Panc1 (cell line): ENCODE results near the gene OMP. TPM values are rescaled to one million over a fixed set of nuclear protein-coding genes. Genes with fewer than 3 reads are reported as not detected.

Source experiments
- ATAC-seq: fragments of 200-7000 bp; cut with Tn5 transposase; 2 replicates; pipeline ENCODE4 v1.9.1; 2020; ENCODE audit warnings: mild to moderate bottlenecking, moderate library complexity
- BruUV-seq: library from RNA; stranded (reverse); fragments of 400-500 nt; replicated peaks from 2 replicates; lab custom pipeline; 2021; lab: Mats Ljungman, UMichigan
- CTCF ChIA-PET: fragments of 300-600 bp; sonication (Branson Sonifier 250); formaldehyde crosslinking; loops from one replicate; lab custom pipeline; 2022; ENCODE audit warnings: antibody characterized with exemption; lab: Charles Lee
- POLR2A ChIA-PET: fragments of 300-600 bp; sonication (Branson Sonifier 250); formaldehyde crosslinking; loops from one replicate; lab custom pipeline; 2022; ENCODE audit warnings: antibody characterized with exemption; lab: Charles Lee
- DNase-seq: peaks from one replicate; pipeline ENCODE4 v3.0.0-alpha.2; 2010; ENCODE audit warnings: low read depth, low spot score
- H3K27ac ChIP-seq: 2 replicates; pipeline ENCODE4 v1.5.1; 2011; ENCODE audit warnings: mild to moderate bottlenecking, low read length, inconsistent platforms
- H3K27me3 ChIP-seq: fragments of 200-500 bp; sonication (Bioruptor generic); 2 replicates; pipeline ENCODE4 v1.6.0; 2014; ENCODE audit warnings: low read length, inconsistent platforms; ENCODE audit not compliant: control insufficient read depth, insufficient read depth
- H3K36me3 ChIP-seq: fragments of 200-500 bp; sonication (Bioruptor generic); 2 replicates; pipeline ENCODE4 v1.5.1; 2014; ENCODE audit warnings: inconsistent platforms, mild to moderate bottlenecking, low read length, moderate library complexity; ENCODE audit not compliant: control insufficient read depth, insufficient read depth
- H3K4me1 ChIP-seq: 2 replicates; pipeline ENCODE4 v1.5.1; 2011; ENCODE audit warnings: inconsistent platforms, mild to moderate bottlenecking, low read length, moderate library complexity; ENCODE audit not compliant: control insufficient read depth, insufficient read depth
- H3K4me3 ChIP-seq, 2 experiments: 2 replicates each; pipeline ENCODE4 v1.5.1; 2011 to 2012; ENCODE audit warnings: low read depth in 2 of 2, low read length in 2 of 2, mild to moderate bottlenecking in 2 of 2, inconsistent platforms in 1 of 2, moderate library complexity in 1 of 2
- H3K9me3 ChIP-seq: fragments of 200-500 bp; sonication (Bioruptor generic); 2 replicates; pipeline ENCODE4 v1.5.1; 2014; ENCODE audit warnings: low read depth, mild to moderate bottlenecking, inconsistent platforms, low read length, moderate library complexity; ENCODE audit not compliant: control insufficient read depth, insufficient read depth
- CTCF ChIP-seq: fragments of 450-650 bp; IDR thresholded peaks from 2 replicates; pipeline ENCODE4 v1.5.1; 2017; ENCODE audit warnings: mild to moderate bottlenecking
- POLR2AphosphoS5 ChIP-seq: IDR thresholded peaks from 2 replicates; pipeline ENCODE4 v1.6.1; 2012; ENCODE audit warnings: mild to moderate bottlenecking, low read depth, low read length, moderate library complexity
- REST ChIP-seq, 2 experiments: IDR thresholded peaks; 2 replicates each; pipeline ENCODE4 v1.6.1; 2011 to 2012; ENCODE audit warnings: low read depth in 2 of 2, control low read depth in 1 of 2, low read length in 1 of 2, mild to moderate bottlenecking in 1 of 2, moderate library complexity in 1 of 2; ENCODE audit not compliant: insufficient read depth in 1 of 2
- SIN3A ChIP-seq: IDR thresholded peaks from 2 replicates; pipeline ENCODE4 v1.6.1; 2012; ENCODE audit warnings: low read depth, mild to moderate bottlenecking, low read length, moderate library complexity, borderline replicate concordance; ENCODE audit not compliant: insufficient read depth
- TCF7L2 ChIP-seq: IDR thresholded peaks from 2 replicates; pipeline ENCODE4 v1.6.1; 2011; ENCODE audit warnings: mild to moderate bottlenecking, low read depth, low read length, inconsistent platforms
- in situ Hi-C: cut with HindIII; loops from 2 replicates; pipeline ENCODE4 v1.10.0; 2016; ENCODE audit warnings: low sequenced_read_pairs, low pct_unique_long_range_greater_than_20kb
- intact Hi-C: fragments of 100-400 bp; cut with micrococcal nuclease; formaldehyde crosslinking; loops from one replicate; pipeline ENCODE4 v1.10.0; 2022; ENCODE audit not compliant: unreplicated experiment
- total RNA-seq: library from RNA; stranded (reverse); gene quantifications from one replicate; pipeline ENCODE4 v1.2.1, GENCODE V29; 2021; ENCODE audit not compliant: unreplicated experiment

Gene OMP
- total RNA-seq, 1 experiment from 2014 or later, result 1.5 TPM

GRCh38 chr11:77151804-77152509 is 49.3 kb downstream of the OMP start:
- intact Hi-C loops (no loop called here), in situ Hi-C loops (no loop called here)
- Histone ChIP-seq H3K4me3 (no peak overlapping the region), H3K4me1 (no peaks in the 10 kb centered on the region), H3K27me3 (no peaks in the 10 kb centered on the region), H3K27ac (no peak overlapping the region), H3K9me3 (no peaks in the 10 kb centered on the region), H3K36me3 (no peaks in the 10 kb centered on the region)
- DNase-seq (no peak), ATAC-seq (no peak)
- POLR2A ChIA-PET, result no interaction called here
- no TSS peak for BruUV-seq
- TF ChIP-seq POLR2AphosphoS5, result no peak
- TF ChIP-seq SIN3A, result no peak
- no peak for TF ChIP-seq CTCF
- TF ChIP-seq TCF7L2, result no peak
- TF ChIP-seq REST (IDR thresholded peaks at IDR 0.05; ENCODE audit: insufficient read depth in 1 of 2, low read depth in 2 of 2, low read length in 1 of 2), result no peak
- CTCF ChIA-PET, result no interaction called here

- H3K4me1 ChIP-seq, result no peaks in the 10 kb centered on the region
- no peaks in the 10 kb centered on the region for H3K36me3 ChIP-seq
- no peaks in the 10 kb centered on the region for H3K9me3 ChIP-seq
- H3K27me3 ChIP-seq, result no peaks in the 10 kb centered on the region
- DNase-seq, result no peak
- in situ Hi-C loops (no loop called here), intact Hi-C loops (no loop called here)
- TF ChIP-seq REST (IDR thresholded peaks at IDR 0.05; ENCODE audit: insufficient read depth in 1 of 2, low read depth in 2 of 2, low read length in 1 of 2), result no peak
- TF ChIP-seq SIN3A, result no peak
- TF ChIP-seq TCF7L2, result no peak
- no peak for TF ChIP-seq CTCF
- TF ChIP-seq POLR2AphosphoS5, result no peak
- BruUV-seq, result no TSS peak
- ChIA-PET POLR2A (no interaction called here), CTCF (interaction anchor here (0.7 kb wide), 1 partner anchor 26 kb away, joined by 3 read pairs; no protein-coding TSS in a partner anchor)
- no peak overlapping the region for H3K27ac ChIP-seq
- H3K4me3 ChIP-seq, result no peak overlapping the region
- ATAC-seq, result no peak
Observed at GRCh38 chr11:77152846-77153245, 50.2 kb downstream of the OMP start.
